Iris pigment epithelial cell (primary cell): ENCODE data around the gene NDUFC2.
"Not testable (repeated sequence)": the region's sequence is repeated elsewhere in the genome, so short reads cannot be mapped to it uniquely, and the experiment has no call there.

Experiments
- DNase-seq: peaks from one replicate; pipeline ENCODE4 v3.0.0-alpha.2; 2011; ENCODE audit warnings: low read depth

NDUFC2 gene

GRCh38 chr11:78030429-78031325, 49.0 kb downstream of the NDUFC2 start:
- DNase-seq, result peak; percentile 35

GRCh38 chr11:78028423-78028822, 51.2 kb downstream of the NDUFC2 start:
- DNase-seq, result not testable (repeated sequence)

DNA sequence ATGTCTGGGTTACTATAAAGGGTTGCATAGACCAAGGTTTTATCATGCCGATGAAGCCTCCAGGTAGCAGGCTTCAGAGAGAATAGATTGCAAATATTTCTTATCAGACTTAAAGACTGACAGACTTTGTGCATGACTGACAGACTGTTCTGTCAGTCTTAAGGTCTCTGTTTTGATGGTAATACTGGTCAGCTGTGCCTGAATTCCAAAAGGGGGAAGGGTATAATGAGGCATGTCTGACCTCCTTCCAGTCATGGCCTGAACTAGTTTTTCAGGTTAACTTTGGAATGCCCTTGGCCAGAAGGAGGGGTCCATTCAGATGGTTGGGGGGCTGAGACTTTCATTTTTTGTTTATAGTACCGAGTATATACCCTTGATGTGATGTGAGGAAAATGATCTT, 51.9 kb downstream of the NDUFC2 start:
- no peak for DNase-seq

- no peak for DNase-seq
These were observed 54.3 kb downstream of the NDUFC2 start for GRCh38 chr11:78025378-78025777.

GRCh38 chr11:78023426-78023825, 56.2 kb downstream of the NDUFC2 start:
- no peak for DNase-seq

DNA sequence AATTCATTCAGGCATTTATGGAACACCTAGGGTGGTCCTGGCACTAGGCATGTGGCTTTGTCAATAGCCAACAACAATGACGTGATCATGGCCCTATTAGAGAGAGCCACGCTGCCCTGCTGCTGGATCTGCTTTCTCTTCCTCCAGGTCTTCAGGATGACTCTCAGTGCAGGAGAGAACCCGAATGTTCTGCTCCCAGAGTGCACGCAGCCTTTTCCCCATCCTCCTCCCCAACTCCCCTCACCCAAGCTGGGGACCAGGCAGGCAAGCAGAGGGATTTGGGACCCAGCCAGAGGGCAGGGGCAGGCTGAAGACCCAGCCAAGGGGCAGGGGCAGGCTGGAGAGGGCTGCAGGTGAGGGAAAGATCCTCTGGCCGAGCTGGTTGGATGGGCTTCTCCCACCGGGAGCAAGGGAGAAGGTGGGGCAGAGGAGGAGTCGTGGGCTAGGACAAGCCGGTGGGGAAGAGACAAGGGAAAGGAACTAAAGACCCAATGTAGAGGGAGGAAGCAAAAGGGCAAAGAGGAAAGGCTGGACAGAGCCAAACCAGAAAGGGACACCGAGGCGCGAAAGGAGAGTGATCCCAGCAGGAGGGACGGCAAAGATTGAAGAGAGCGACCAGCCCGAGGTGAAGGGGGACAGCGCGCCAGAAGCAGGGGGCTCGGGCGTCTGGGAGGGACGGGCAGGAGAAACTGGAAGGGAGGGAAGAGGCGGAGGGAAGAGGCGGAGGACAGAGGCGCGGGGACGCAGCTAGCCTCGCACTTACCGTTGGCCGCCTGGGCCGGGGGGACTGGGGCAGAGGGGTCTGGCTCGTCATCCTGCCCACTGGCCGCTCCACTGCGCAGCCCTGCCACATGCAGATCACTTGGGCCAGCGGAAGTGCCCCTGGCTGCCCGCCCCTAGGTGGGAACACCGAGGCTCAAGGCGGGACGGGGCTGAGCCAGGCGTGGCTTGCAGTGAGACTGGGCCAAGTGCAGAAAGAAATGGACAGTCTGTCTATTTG, 57.0 kb downstream of the NDUFC2 start, which contains the start of gene KCTD14:
Gene KCTD14, minus strand, starts transcription at position 880 of the 1,000 bp plus-strand sequence. Its CDS starts 27 bp downstream, at position 853.
- no peak for DNase-seq

- no peak for DNase-seq
These were observed 58.1 kb downstream of the NDUFC2 start for GRCh38 chr11:78021611-78022010.

GRCh38 chr11:78020246-78020645, 59.4 kb downstream of the NDUFC2 start:
- DNase-seq, result no peak

GRCh38 chr11:78019808-78020207, 59.9 kb downstream of the NDUFC2 start:
- DNase-seq, result no peak
